Measurements from ENCODE around the gene APBB2.

Gene APBB2

GRCh38 chr4:40789031-40789430 lies 425.3 kb downstream of the APBB2 start:
- DNase-seq, result no peak

- no peak for DNase-seq
Measured at GRCh38 chr4:40788331-40788730, 426.0 kb downstream of the APBB2 start.

GRCh38 chr4:40785727-40786126 lies 428.6 kb downstream of the APBB2 start:
- DNase-seq, result no peak

GRCh38 chr4:40782876-40783275 lies 431.5 kb downstream of the APBB2 start:
- DNase-seq, result no peak

GRCh38 chr4:40778090-40778489 lies 436.3 kb downstream of the APBB2 start:
- no peak for DNase-seq

GRCh38 chr4:40769266-40769665 lies 445.1 kb downstream of the APBB2 start:
- DNase-seq, result no peak

- no peak for DNase-seq
Measured at GRCh38 chr4:40763228-40763716, 451.1 kb downstream of the APBB2 start.

Measured in CD4-positive, alpha-beta T cell treated with Interleukin-6 for 4 hours (primary cell).